Liver (tissue), 3 donors: ENCODE measurements around the gene OR56B1.

Source experiments
- CTCF ChIP-seq: fragments of 150-350 bp; IDR thresholded peaks from 2 replicates; pipeline ENCODE4 v1.5.1; 2017; ENCODE audit warnings: improper control_type of control experiment, low read depth, low read length; ENCODE audit not compliant: missing input control
- GABPA ChIP-seq, 2 donors: IDR thresholded peaks in 1 of 2; conservative IDR thresholded peaks in 1 of 2; 2 replicates each; pipeline ENCODE4 v1.6.1; 2016; ENCODE audit warnings: antibody characterized with exemption in 2 of 2, mild to moderate bottlenecking in 1 of 2, moderate library complexity in 1 of 2
- JUND ChIP-seq, 2 donors: IDR thresholded peaks; 2 replicates each; pipeline ENCODE4 v1.6.1; 2016; ENCODE audit warnings: antibody characterized with exemption in 2 of 2
- RAD21 ChIP-seq, 2 donors: IDR thresholded peaks; 2 replicates each; pipeline ENCODE4 v1.6.1; 2016; ENCODE audit warnings: antibody characterized with exemption in 2 of 2, mild to moderate bottlenecking in 2 of 2
- REST ChIP-seq: IDR thresholded peaks from 2 replicates; pipeline ENCODE4 v1.6.1; 2016; ENCODE audit warnings: antibody characterized with exemption, mild to moderate bottlenecking
- TAF1 ChIP-seq: conservative IDR thresholded peaks from 2 replicates; pipeline ENCODE4 v1.6.1; 2016; ENCODE audit warnings: antibody characterized with exemption, mild to moderate bottlenecking
- YY1 ChIP-seq: IDR thresholded peaks from 2 replicates; pipeline ENCODE4 v1.6.1; 2016; ENCODE audit warnings: antibody characterized with exemption, mild to moderate bottlenecking
- TF ChIP-seq, protein P1 (sequence below): IDR thresholded peaks from 2 replicates; pipeline ENCODE4 v1.6.1; 2016; ENCODE audit warnings: antibody characterized with exemption
- TF ChIP-seq, protein P2 (sequence below): IDR thresholded peaks from 2 replicates; pipeline ENCODE4 v1.6.1; 2016; ENCODE audit warnings: antibody characterized with exemption
- donor health status: healthy.
- donor health status: healthy.

DNA sequence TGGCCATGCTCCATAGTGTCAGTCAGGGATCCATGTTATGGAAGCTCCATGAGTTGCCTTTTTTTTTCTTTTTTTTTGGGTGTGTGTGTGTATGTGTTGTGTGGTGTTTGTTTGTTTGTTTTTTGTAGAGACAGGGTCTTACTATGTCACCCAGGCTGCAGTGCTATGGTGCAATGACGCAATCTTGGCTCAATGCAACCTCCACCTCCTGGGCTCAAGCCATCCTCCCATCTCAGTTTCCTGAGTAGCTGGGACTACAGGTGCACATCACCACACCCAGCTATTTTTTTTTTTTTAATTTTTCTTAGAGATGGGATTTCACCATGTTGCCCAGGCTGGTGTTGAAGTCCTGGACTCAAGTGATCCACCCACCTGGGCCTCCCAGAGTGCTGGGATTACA lies 47.8 kb upstream of the OR56B1 start:
- no peak for TF ChIP-seq JUND (IDR thresholded peaks at IDR 0.05)
- no peak for TF ChIP-seq CTCF
- TF ChIP-seq RAD21 (IDR thresholded peaks at IDR 0.05): no peak
- no peak for TF ChIP-seq GABPA (IDR thresholded peaks at IDR 0.05 in 1 of 2, conservative IDR thresholded peaks at IDR 0.05 in 1 of 2)
- no peak for TF ChIP-seq TAF1
- TF ChIP-seq, protein P1, sequence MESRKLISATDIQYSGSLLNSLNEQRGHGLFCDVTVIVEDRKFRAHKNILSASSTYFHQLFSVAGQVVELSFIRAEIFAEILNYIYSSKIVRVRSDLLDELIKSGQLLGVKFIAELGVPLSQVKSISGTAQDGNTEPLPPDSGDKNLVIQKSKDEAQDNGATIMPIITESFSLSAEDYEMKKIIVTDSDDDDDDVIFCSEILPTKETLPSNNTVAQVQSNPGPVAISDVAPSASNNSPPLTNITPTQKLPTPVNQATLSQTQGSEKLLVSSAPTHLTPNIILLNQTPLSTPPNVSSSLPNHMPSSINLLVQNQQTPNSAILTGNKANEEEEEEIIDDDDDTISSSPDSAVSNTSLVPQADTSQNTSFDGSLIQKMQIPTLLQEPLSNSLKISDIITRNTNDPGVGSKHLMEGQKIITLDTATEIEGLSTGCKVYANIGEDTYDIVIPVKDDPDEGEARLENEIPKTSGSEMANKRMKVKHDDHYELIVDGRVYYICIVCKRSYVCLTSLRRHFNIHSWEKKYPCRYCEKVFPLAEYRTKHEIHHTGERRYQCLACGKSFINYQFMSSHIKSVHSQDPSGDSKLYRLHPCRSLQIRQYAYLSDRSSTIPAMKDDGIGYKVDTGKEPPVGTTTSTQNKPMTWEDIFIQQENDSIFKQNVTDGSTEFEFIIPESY: no peak
- TF ChIP-seq, protein P2, sequence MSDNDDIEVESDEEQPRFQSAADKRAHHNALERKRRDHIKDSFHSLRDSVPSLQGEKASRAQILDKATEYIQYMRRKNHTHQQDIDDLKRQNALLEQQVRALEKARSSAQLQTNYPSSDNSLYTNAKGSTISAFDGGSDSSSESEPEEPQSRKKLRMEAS: no peak
- no peak for TF ChIP-seq YY1
- TF ChIP-seq REST: no peak
